ENCODE measurements around the gene LCN9. TPM values are rescaled to one million over a fixed set of nuclear protein-coding genes. Genes with fewer than 3 reads are reported as not detected.

Gene LCN9
- total RNA-seq, 1 experiment from 2014 or later, result not detected

GRCh38 chr9:135619599-135619886 is 43.6 kb upstream of the LCN9 start:
- Histone ChIP-seq H3K27me3 (ENCODE audit: control insufficient read depth, insufficient read depth, low read length) (no peaks in the 10 kb centered on the region; the same call in 1 of the 2 replicates), H3K4me3 (ENCODE audit: low read depth in 2 of 2, low read length in 2 of 2) (no peak overlapping the region), H3K36me3 (ENCODE audit: control insufficient read depth, insufficient read depth, low read length) (no peaks in the 10 kb centered on the region), H3K9me3 (ENCODE audit: control insufficient read depth, insufficient read depth, low read depth, low read length) (no peaks in the 10 kb centered on the region), H3K4me1 (ENCODE audit: control insufficient read depth, insufficient read depth, low read length) (no peaks in the 10 kb centered on the region), H3K27ac (ENCODE audit: low read length) (no peak overlapping the region)
- ATAC-seq, result no peak
- POLR2A ChIA-PET, result no interaction called here
- CTCF ChIA-PET, result no interaction called here
- intact Hi-C loops (cut with micrococcal nuclease; ENCODE audit: unreplicated experiment), result no loop called here
- in situ Hi-C loops (cut with HindIII; ENCODE audit: low pct_unique_long_range_greater_than_20kb, low sequenced_read_pairs), result no loop called here
- TF ChIP-seq TCF7L2 (IDR thresholded peaks at IDR 0.05; ENCODE audit: low read depth, low read length) (no peak), POLR2AphosphoS5 (IDR thresholded peaks at IDR 0.05; ENCODE audit: low read depth, low read length) (no peak), CTCF (IDR thresholded peaks at IDR 0.05) (no peak), SIN3A (IDR thresholded peaks at IDR 0.05; ENCODE audit: borderline replicate concordance, insufficient read depth, low read depth, low read length) (no peak), REST (IDR thresholded peaks at IDR 0.05; ENCODE audit: insufficient read depth in 1 of 2, low read depth in 2 of 2, low read length in 1 of 2) (no peak)
- BruUV-seq (replicated peaks), result no TSS peak
- DNase-seq (ENCODE audit: low read depth, low spot score), result no peak

- no peaks in the 10 kb centered on the region for H3K36me3 ChIP-seq (ENCODE audit: control insufficient read depth, insufficient read depth, low read length)
- intact Hi-C loops (cut with micrococcal nuclease; ENCODE audit: unreplicated experiment) (no loop called here), in situ Hi-C loops (cut with HindIII; ENCODE audit: low pct_unique_long_range_greater_than_20kb, low sequenced_read_pairs) (no loop called here)
- H3K27me3 ChIP-seq (ENCODE audit: control insufficient read depth, insufficient read depth, low read length), result no peaks in the 10 kb centered on the region; the same call in 1 of the 2 replicates
- ATAC-seq, result no peak
- no peaks in the 10 kb centered on the region for H3K4me1 ChIP-seq (ENCODE audit: control insufficient read depth, insufficient read depth, low read length)
- no peak overlapping the region for H3K27ac ChIP-seq (ENCODE audit: low read length)
- H3K4me3 ChIP-seq (ENCODE audit: low read depth in 2 of 2, low read length in 2 of 2), result no peak overlapping the region
- TF ChIP-seq CTCF (IDR thresholded peaks at IDR 0.05), result no peak
- no peak for TF ChIP-seq TCF7L2 (IDR thresholded peaks at IDR 0.05; ENCODE audit: low read depth, low read length)
- TF ChIP-seq SIN3A (IDR thresholded peaks at IDR 0.05; ENCODE audit: borderline replicate concordance, insufficient read depth, low read depth, low read length), result no peak
- no peak for TF ChIP-seq REST (IDR thresholded peaks at IDR 0.05; ENCODE audit: insufficient read depth in 1 of 2, low read depth in 2 of 2, low read length in 1 of 2)
- no peak for TF ChIP-seq POLR2AphosphoS5 (IDR thresholded peaks at IDR 0.05; ENCODE audit: low read depth, low read length)
- ChIA-PET CTCF (no interaction called here), POLR2A (no interaction called here)
- H3K9me3 ChIP-seq (ENCODE audit: control insufficient read depth, insufficient read depth, low read depth, low read length), result no peaks in the 10 kb centered on the region
- no TSS peak for BruUV-seq (replicated peaks)
- DNase-seq (ENCODE audit: low read depth, low spot score), result no peak
Observed at GRCh38 chr9:135620558-135620957, 42.6 kb upstream of the LCN9 start.

All from Panc1 (cell line).